Loucy (cell line): ENCODE results near the gene NDUFAF3.

ENCODE experiments used
- H2AFZ ChIP-seq: fragments of 200-600 bp; sonication (generic); 2 replicates; pipeline ENCODE4 v1.6.0; 2016; ENCODE audit warnings: antibody characterized with exemption, mild to moderate bottlenecking, low read length, moderate library complexity
- H3F3A ChIP-seq: fragments of 200-600 bp; 2 replicates; pipeline ENCODE4 v1.6.0; 2016; ENCODE audit warnings: antibody characterized with exemption, low read depth, mild to moderate bottlenecking
- H3K27me3 ChIP-seq: fragments of 200-600 bp; sonication (generic); 2 replicates; pipeline ENCODE4 v1.6.1; 2014; ENCODE audit warnings: low read length, mild to moderate bottlenecking; ENCODE audit not compliant: insufficient read depth, poor library complexity, severe bottlenecking
- H3K36me3 ChIP-seq: fragments of 200-600 bp; sonication (generic); 2 replicates; pipeline ENCODE4 v1.6.1; 2016; ENCODE audit warnings: low read length; ENCODE audit not compliant: insufficient read depth
- H3K4me1 ChIP-seq: fragments of 200-600 bp; sonication (generic); 2 replicates; pipeline ENCODE4 v1.5.1; 2014; ENCODE audit warnings: low read length, mild to moderate bottlenecking; ENCODE audit not compliant: insufficient read depth, poor library complexity, severe bottlenecking
- H3K4me2 ChIP-seq: fragments of 200-600 bp; sonication (generic); 2 replicates; pipeline ENCODE4 v1.6.0; 2014; ENCODE audit warnings: antibody characterized with exemption, low read length, low read depth, mild to moderate bottlenecking; ENCODE audit not compliant: poor library complexity, severe bottlenecking
- H3K4me3 ChIP-seq: fragments of 200-600 bp; sonication (generic); 2 replicates; pipeline ENCODE4 v1.5.1; 2014; ENCODE audit warnings: low read length, mild to moderate bottlenecking, mixed read lengths; ENCODE audit not compliant: poor library complexity, severe bottlenecking
- H3K79me2 ChIP-seq: fragments of 200-600 bp; sonication (generic); 2 replicates; pipeline ENCODE4 v1.6.1; 2014; ENCODE audit warnings: low read length; ENCODE audit not compliant: insufficient read depth
- H3K9ac ChIP-seq: fragments of 200-600 bp; sonication (generic); 2 replicates; pipeline ENCODE4 v1.6.0; 2014; ENCODE audit warnings: mild to moderate bottlenecking, low read depth, low read length, moderate library complexity; ENCODE audit not compliant: poor library complexity, severe bottlenecking
- H3K9me2 ChIP-seq: fragments of 200-600 bp; sonication (generic); replicated peaks from 2 replicates; pipeline ENCODE4 v1.6.1; 2016; ENCODE audit warnings: low read depth, low read length, mixed read lengths
- H3K9me3 ChIP-seq: fragments of 200-600 bp; sonication (generic); 2 replicates; pipeline ENCODE4 v1.6.1; 2014; ENCODE audit warnings: mild to moderate bottlenecking, antibody characterized with exemption, low read length, low read depth; ENCODE audit not compliant: insufficient read depth
- H4K20me1 ChIP-seq: fragments of 200-600 bp; sonication (generic); 2 replicates; pipeline ENCODE4 v1.6.0; 2014; ENCODE audit warnings: antibody characterized with exemption, low read length, mild to moderate bottlenecking; ENCODE audit not compliant: insufficient read depth, poor library complexity, severe bottlenecking
- EZH2phosphoT487 ChIP-seq: fragments of 200-600 bp; IDR thresholded peaks from 2 replicates; pipeline ENCODE4 v1.6.1; 2018; ENCODE audit warnings: antibody characterized with exemption, mild to moderate bottlenecking, moderate library complexity, borderline replicate concordance
- TF ChIP-seq, protein P1 (sequence below): fragments of 200-600 bp; sonication (generic); conservative IDR thresholded peaks from 2 replicates; pipeline ENCODE4 v1.5.1; 2014; ENCODE audit warnings: mild to moderate bottlenecking, antibody characterized with exemption, low read length

The NDUFAF3 gene

DNA sequence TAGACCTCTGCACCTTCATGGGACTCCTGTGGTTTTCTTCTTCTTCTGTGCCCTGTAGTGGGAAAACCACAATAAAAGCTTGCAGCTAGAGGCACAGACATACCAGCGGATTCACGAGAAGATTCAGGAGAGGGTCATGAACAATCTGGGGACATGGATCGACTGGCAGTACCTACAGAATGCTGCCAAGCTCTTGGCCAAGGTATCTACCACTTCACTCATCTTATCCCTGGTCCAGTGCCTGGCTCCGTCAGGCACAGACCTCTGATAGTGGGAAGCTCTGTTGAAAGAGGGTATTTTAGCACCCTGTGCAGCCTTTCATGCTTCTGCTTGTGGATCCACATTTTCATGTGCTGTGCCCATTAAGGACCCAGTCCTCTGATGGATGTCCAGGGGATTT is 41.6 kb upstream of the NDUFAF3 start:
- peaks cover 72% of the 10 kb centered on the region; the same call in 1 of the 2 replicates for H3K36me3 ChIP-seq
- H4K20me1 ChIP-seq = no peaks in the 10 kb centered on the region

DNA sequence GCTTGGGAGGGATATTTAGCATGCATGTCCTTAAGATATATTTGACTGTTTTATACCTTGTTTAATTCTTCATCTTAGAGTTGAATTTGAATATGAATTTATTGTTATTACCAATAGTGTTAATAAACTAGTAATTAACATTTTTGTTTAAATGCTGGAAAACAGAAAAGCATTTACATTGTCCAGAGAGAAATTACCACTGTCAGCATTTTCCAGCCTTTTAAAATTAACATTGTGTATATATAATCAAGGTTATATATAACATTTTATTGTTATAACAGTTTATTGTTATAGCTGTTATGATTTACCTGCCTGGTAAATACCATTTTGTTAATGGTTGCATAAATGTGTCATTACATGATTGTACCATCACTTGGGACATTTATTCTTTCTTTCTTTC is 39.9 kb upstream of the NDUFAF3 start:
- no peaks in the 10 kb centered on the region for H3K4me1 ChIP-seq
- no peaks in the 10 kb centered on the region for H3F3A ChIP-seq
- no peaks in the 10 kb centered on the region for H3K9me3 ChIP-seq
- TF ChIP-seq, protein P1, sequence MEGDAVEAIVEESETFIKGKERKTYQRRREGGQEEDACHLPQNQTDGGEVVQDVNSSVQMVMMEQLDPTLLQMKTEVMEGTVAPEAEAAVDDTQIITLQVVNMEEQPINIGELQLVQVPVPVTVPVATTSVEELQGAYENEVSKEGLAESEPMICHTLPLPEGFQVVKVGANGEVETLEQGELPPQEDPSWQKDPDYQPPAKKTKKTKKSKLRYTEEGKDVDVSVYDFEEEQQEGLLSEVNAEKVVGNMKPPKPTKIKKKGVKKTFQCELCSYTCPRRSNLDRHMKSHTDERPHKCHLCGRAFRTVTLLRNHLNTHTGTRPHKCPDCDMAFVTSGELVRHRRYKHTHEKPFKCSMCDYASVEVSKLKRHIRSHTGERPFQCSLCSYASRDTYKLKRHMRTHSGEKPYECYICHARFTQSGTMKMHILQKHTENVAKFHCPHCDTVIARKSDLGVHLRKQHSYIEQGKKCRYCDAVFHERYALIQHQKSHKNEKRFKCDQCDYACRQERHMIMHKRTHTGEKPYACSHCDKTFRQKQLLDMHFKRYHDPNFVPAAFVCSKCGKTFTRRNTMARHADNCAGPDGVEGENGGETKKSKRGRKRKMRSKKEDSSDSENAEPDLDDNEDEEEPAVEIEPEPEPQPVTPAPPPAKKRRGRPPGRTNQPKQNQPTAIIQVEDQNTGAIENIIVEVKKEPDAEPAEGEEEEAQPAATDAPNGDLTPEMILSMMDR = no peak
- TF ChIP-seq EZH2phosphoT487 = no peak
- H3K27me3 ChIP-seq = no peaks in the 10 kb centered on the region
- no peaks in the 10 kb centered on the region for H3K79me2 ChIP-seq
- peaks cover 60% of the 10 kb centered on the region; the same call in 1 of the 2 replicates for H3K36me3 ChIP-seq
- no peaks in the 10 kb centered on the region for H3K9me2 ChIP-seq
- H3K9ac ChIP-seq = no peak overlapping the region
- H3K4me2 ChIP-seq = no peak overlapping the region
- H2AFZ ChIP-seq = no peak overlapping the region
- no peak overlapping the region for H3K4me3 ChIP-seq
- no peaks in the 10 kb centered on the region for H4K20me1 ChIP-seq

More for the DNA sequence above, 41.6 kb upstream of the NDUFAF3 start:
- Histone ChIP-seq H3K79me2 (no peaks in the 10 kb centered on the region), H3F3A (no peaks in the 10 kb centered on the region), H3K27me3 (no peaks in the 10 kb centered on the region), H3K4me1 (no peaks in the 10 kb centered on the region), H3K9me3 (no peaks in the 10 kb centered on the region), H3K4me3 (no peak overlapping the region), H3K9me2 (no peaks in the 10 kb centered on the region), H3K9ac (no peak overlapping the region), H2AFZ (no peak overlapping the region), H3K4me2 (no peak overlapping the region)
- TF ChIP-seq EZH2phosphoT487 = no peak
- TF ChIP-seq, protein P1 = no peak

DNA sequence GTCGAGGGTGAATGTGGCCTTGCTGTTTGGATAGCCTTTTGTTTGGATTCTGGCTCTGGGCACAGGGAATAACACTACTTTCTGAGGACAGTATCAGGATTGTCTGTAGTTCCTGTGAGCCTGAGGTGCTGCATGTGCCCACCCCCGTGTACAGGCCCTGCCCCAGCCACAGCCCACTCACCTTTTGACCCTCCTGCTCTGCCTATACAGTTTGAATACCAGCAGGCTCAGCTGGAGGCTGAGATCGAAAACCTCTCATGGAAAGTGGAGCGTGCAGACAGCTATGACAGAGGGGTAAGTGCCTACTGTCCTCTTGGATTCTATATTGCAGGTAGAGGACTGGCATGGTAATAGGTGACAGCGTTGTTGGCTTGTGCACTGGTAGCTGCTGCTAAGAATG is 39.2 kb upstream of the NDUFAF3 start:
- Histone ChIP-seq H3K27me3 (no peaks in the 10 kb centered on the region), H3K9me2 (no peaks in the 10 kb centered on the region), H3K36me3 (peaks cover 59% of the 10 kb centered on the region; the same call in 1 of the 2 replicates), H3K79me2 (no peaks in the 10 kb centered on the region), H3K9me3 (no peaks in the 10 kb centered on the region), H3K9ac (no peak overlapping the region), H3K4me3 (no peak overlapping the region), H2AFZ (no peak overlapping the region), H3K4me1 (no peaks in the 10 kb centered on the region), H3K4me2 (no peak overlapping the region), H4K20me1 (no peaks in the 10 kb centered on the region), H3F3A (no peaks in the 10 kb centered on the region)
- no peak for TF ChIP-seq EZH2phosphoT487
- TF ChIP-seq, protein P1 = no peak
